Common myeloid progenitor, CD34-positive (primary cell): ENCODE measurements around the gene PHAX.
"Not testable (repeated sequence)": the region's sequence is repeated elsewhere in the genome, so short reads cannot be mapped to it uniquely, and the experiment has no call there.

Source experiments
- CTCF ChIA-PET: fragments of 350-600 bp; sonication (Branson Sonifier 250); formaldehyde crosslinking; loops from one replicate; lab custom pipeline; 2021; ENCODE audit warnings: antibody characterized with exemption; lab: Charles Lee
- POLR2A ChIA-PET: fragments of 350-600 bp; sonication (Branson Sonifier 250); formaldehyde crosslinking; loops from one replicate; lab custom pipeline; 2021; ENCODE audit warnings: antibody characterized with exemption; lab: Charles Lee
- DNase-seq, 3 donors: peaks; one replicate each; pipeline versions ENCODE4 v3.0.0 to v3.0.0-alpha.2; 2013
- H3K27ac ChIP-seq, 2 experiments: 1 replicate in 1 of 2; 2 replicates in 1 of 2; pipeline ENCODE4 v1.7.0; 2013; ENCODE audit warnings: inconsistent platforms in 2 of 2, low read length in 2 of 2, mild to moderate bottlenecking in 2 of 2, low read depth in 1 of 2, moderate library complexity in 1 of 2; ENCODE audit not compliant: severe bottlenecking in 2 of 2, insufficient read depth in 1 of 2, poor library complexity in 1 of 2
- H3K27me3 ChIP-seq, 5 experiments: replicated peaks in 2 of 5; 1 replicate in 3 of 5; 2 replicates in 2 of 5; pipeline versions ENCODE4 v1.6.1 to v1.7.0; 2013; ENCODE audit warnings: low read length in 4 of 5, mild to moderate bottlenecking in 2 of 5, moderate library complexity in 2 of 5, inconsistent platforms in 1 of 5; ENCODE audit not compliant: insufficient read depth in 5 of 5, control insufficient read depth in 4 of 5
- H3K36me3 ChIP-seq, 4 experiments: 1 replicate in 2 of 4; 2 replicates in 2 of 4; pipeline versions ENCODE4 v1.6.1 to v1.7.0; 2013; ENCODE audit warnings: low read length in 3 of 4, control low read depth in 1 of 4, mild to moderate bottlenecking in 1 of 4; ENCODE audit not compliant: control insufficient read depth in 4 of 4, insufficient read depth in 4 of 4
- H3K4me1 ChIP-seq, 4 experiments: 1 replicate in 3 of 4; 2 replicates in 1 of 4; pipeline versions ENCODE4 v1.6.1 to v1.7.1; 2013; ENCODE audit warnings: low read length in 3 of 4, mild to moderate bottlenecking in 3 of 4, control low read depth in 1 of 4, inconsistent platforms in 1 of 4, moderate library complexity in 1 of 4; ENCODE audit not compliant: control insufficient read depth in 4 of 4, insufficient read depth in 4 of 4; ENCODE audit errors: control extremely low read depth in 1 of 4
- H3K4me3 ChIP-seq, 7 experiments: 1 replicate in 4 of 7; 2 replicates in 3 of 7; pipeline versions ENCODE4 v1.5.1 to v1.7.0; 2013; ENCODE audit warnings: mild to moderate bottlenecking in 7 of 7, low read length in 6 of 7, moderate library complexity in 6 of 7, inconsistent platforms in 2 of 7, low read depth in 2 of 7, control low read depth in 1 of 7; ENCODE audit not compliant: insufficient read depth in 4 of 7, control insufficient read depth in 1 of 7; ENCODE audit errors: extremely low read depth in 1 of 7
- H3K9me3 ChIP-seq, 5 experiments: 1 replicate in 4 of 5; 2 replicates in 1 of 5; pipeline versions ENCODE4 v1.6.1 to v1.7.1; 2013; ENCODE audit warnings: low read length in 4 of 5, mild to moderate bottlenecking in 2 of 5, inconsistent platforms in 1 of 5, low read depth in 1 of 5, moderate library complexity in 1 of 5; ENCODE audit not compliant: control insufficient read depth in 4 of 5, insufficient read depth in 2 of 5; ENCODE audit errors: control extremely low read depth in 1 of 5
- WGBS: methylation state at CpG from one replicate; pipeline ENCODE4 v1.1.5; 2013; ENCODE audit not compliant: insufficient coverage; 5-methylcytosine and 5-hydroxymethylcytosine counted together

PHAX gene

DNA sequence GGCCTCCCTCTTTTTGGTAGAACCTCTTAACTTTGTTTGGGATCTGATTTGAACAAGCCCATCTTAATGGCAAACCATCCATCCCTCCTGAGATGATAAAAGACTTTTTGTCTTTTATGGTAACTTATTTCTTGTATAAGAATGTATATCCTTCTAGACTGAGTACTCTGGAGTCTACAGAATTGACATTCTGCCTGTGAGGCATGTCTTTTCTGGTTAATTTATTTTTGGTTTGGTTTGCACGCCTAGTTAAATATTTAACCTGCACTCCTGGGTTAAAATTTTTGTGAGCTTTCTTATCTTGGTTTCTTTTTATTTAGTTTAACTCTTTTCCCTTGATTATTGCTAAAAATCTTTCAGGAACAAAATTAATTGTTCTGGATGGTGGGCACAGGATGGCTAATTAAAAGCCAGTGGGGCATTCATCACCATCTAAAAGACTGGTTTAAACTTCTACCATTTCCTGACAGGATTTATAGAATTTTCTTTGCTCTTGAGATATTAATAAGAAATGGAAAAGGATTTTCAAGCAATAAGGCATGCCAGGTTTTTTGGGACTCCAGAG is 50.3 kb downstream of the PHAX start:
- Histone ChIP-seq H3K9me3 (no peaks in the 10 kb centered on the region), H3K4me3 (no peak overlapping the region), H3K36me3 (no peaks in the 10 kb centered on the region), H3K27ac (no peak overlapping the region), H3K27me3 (no peaks in the 10 kb centered on the region), H3K4me1 (no peaks in the 10 kb centered on the region)
- DNase-seq: no peak
- WGBS: no CpG with 5 or more reads among the region's 1 CpG
- CTCF ChIA-PET: interaction anchor here (0.8 to 1.8 kb wide), 4 partner anchors 13 to 161 kb away, joined by 3 to 5 read pairs (median 4); no protein-coding TSS in a partner anchor
- POLR2A ChIA-PET: no interaction called here

DNA sequence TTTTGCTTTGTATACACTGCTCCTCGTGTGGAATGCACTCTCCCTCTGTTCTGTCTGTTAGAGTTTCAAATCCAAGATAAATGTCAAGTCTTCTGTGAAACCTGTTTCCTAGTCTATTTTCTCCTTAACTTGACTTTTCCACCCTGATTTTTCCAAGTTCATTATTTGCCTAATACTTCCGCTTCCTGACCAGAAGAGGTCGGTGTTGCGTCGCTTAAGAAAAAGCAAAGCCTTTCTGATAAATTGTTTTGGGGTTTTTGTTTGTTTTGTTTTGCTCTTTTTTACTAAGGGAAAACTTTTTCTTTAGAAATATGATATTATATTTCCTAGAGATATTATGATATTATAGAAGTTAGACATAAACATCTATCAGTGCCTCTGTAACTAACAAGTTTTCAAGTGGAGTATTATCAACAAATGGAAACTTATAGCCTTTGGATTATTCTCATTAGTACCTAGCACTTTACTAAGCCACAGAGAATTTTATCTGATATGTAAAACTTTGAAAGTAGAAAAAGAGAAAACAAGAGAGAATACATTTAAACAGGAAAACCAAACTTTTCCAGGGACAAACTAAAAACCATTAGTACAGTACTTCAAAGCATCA is 55.8 kb downstream of the PHAX start:
- Histone ChIP-seq H3K27ac (no peak overlapping the region), H3K27me3 (no peaks in the 10 kb centered on the region), H3K9me3 (no peaks in the 10 kb centered on the region), H3K36me3 (no peaks in the 10 kb centered on the region), H3K4me1 (peaks cover 0 to 4% (median 0%) of the 10 kb centered on the region in 4 experiments), H3K4me3 (no peak overlapping the region)
- ChIA-PET POLR2A (no interaction called here), CTCF (interaction anchor here (0.7 to 2.9 kb wide), 11 partner anchors 9 to 157 kb away, joined by 3 to 17 read pairs (median 3); no protein-coding TSS in a partner anchor)
- 14% methylated on average over 1 of the region's 5 CpGs for WGBS
- DNase-seq: peak; percentile 56 to 72 (median 68)

DNA sequence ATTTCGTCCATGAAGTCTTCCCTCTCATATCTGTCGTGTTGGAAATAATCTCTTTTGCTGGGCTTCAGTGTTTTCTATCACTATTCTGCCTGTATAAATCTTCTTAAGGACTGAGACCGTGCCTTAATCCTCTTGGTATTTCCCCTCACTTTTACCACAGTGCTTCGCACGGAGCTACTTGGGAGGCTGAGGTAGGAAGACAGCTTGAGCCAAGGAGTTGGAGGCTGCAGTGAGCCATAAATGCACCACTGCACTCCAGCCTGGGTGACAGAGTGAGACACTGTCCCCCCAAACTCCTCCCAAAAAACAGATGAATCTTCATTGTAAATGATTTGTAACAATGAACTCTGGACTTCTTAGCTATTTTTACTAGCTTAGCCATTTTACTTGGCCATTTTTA is 57.8 kb downstream of the PHAX start:
- POLR2A ChIA-PET: interaction anchor here (0.6 kb wide), 1 partner anchor 110 kb away, joined by 3 read pairs; no protein-coding TSS in a partner anchor
- DNase-seq: no peak
- H3K27me3 ChIP-seq: no peaks in the 10 kb centered on the region
- H3K9me3 ChIP-seq: no peaks in the 10 kb centered on the region
- no peak overlapping the region for H3K4me3 ChIP-seq
- CTCF ChIA-PET: interaction anchor here (0.6 to 2.9 kb wide), 10 partner anchors 9 to 835 kb away, joined by 3 to 17 read pairs (median 4); no protein-coding TSS in a partner anchor
- H3K36me3 ChIP-seq: no peaks in the 10 kb centered on the region
- H3K27ac ChIP-seq: no peak overlapping the region
- 100% methylated on average over 3 of the region's 5 CpGs for WGBS
- H3K4me1 ChIP-seq: peaks cover 0 to 4% (median 0%) of the 10 kb centered on the region in 4 experiments

DNA sequence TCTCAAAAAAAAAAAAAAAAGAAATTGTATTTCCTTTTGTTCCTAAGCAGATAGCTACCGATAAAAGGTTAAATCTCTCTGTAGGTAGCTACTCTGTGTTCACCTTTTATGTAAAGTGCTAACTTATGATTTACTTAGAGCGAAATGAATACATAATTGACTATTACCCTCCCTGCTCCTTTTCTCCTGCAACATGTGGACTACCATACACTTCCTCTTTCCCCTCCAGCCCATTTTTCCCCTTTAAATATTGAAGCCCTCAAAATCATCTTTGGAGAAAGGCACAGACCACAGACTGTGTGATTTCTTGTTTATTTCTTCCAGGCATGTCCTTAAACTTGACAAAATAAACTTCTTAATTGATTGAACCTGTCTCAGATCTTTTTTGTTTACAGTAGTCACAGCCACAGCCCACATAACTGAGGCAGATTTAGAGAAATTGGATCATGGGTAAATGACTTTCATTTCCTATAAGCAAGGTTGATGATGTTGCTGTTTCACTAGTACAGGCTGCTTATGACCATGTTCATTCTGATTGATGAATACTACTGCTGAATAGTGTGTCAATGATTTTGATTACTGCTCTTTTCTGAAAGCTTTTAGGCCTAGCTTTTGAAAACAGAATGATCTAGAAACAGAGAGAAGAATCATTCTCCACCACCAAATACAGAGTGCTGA is 59.2 kb downstream of the PHAX start:
- WGBS: no CpG with 5 or more reads among the region's 2 CpGs
- DNase-seq: no peak
- ChIA-PET POLR2A (interaction anchor here (0.6 kb wide), 1 partner anchor 16 kb away, joined by 3 read pairs; no protein-coding TSS in a partner anchor), CTCF (interaction anchor here (1.9 to 2.9 kb wide), 3 partner anchors 118 to 149 kb away, joined by 5 to 17 read pairs (median 10); no protein-coding TSS in a partner anchor)
- H3K9me3 ChIP-seq: no peaks in the 10 kb centered on the region
- no peaks in the 10 kb centered on the region for H3K36me3 ChIP-seq
- no peak overlapping the region for H3K27ac ChIP-seq
- H3K4me1 ChIP-seq: peaks cover 0 to 4% (median 0%) of the 10 kb centered on the region in 4 experiments
- no peaks in the 10 kb centered on the region for H3K27me3 ChIP-seq
- no peak overlapping the region for H3K4me3 ChIP-seq

DNA sequence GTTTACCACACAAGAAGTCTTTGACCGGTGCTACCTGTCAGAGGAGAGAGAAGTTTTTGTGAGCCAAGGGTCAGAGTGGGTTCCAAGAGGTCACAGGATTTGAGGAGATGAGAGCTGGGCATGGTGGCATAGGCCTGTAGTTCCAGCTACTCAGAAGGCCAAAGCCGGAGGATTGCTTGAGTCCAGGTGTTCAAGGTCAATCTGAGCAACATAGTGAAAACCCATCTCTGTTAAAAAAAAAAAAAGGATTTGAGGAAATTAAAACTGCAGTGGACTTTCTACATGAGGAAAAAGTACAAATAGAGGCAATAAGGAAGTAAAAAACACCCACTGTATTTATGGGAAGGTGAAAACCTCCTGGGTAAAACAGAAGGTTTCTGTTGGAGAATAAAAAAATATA is 63.8 kb downstream of the PHAX start:
- CTCF ChIA-PET: interaction anchor here (1.0 to 1.4 kb wide), 2 partner anchors 10 to 117 kb away, joined by 3 read pairs; no protein-coding TSS in a partner anchor
- WGBS: 100% methylated on average over 1 of the region's 2 CpGs

DNA sequence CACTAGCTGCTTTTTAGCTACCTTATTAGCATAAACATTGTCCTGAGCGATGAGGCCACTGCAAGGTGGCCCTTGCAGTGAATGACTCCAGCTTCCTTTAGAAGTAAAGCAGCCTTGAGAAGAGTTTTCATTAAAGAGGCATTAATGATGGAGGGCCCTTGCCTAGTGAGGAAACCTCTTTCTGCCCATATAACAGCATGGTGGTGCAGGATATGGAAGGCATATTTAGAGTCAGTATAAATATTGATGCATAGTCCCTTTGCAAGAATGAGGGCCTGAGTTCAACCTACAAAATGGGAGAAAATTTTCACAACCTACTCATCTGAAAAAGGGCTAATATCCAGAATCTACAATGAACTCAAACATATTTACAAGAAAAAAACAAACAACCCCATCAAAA is 69.4 kb downstream of the PHAX start:
- POLR2A ChIA-PET, H3K4me1 ChIP-seq, H3K4me3 ChIP-seq, H3K27me3 ChIP-seq, H3K36me3 ChIP-seq, H3K9me3 ChIP-seq, H3K27ac ChIP-seq: not testable (repeated sequence)
- CTCF ChIA-PET: interaction anchor here (0.9 to 1.2 kb wide), 2 partner anchors 126 to 132 kb away, joined by 3 to 5 read pairs; no protein-coding TSS in a partner anchor
- WGBS: 100% methylated on average over 1 of the region's 1 CpG
- peak in 1 of 3 donors; percentile 12 for DNase-seq

More for the DNA sequence above, 63.8 kb downstream of the PHAX start:
- DNase-seq: no peak
- Histone ChIP-seq H3K9me3 (peaks cover 0 to 3% (median 0%) of the 10 kb centered on the region in 5 experiments), H3K27me3 (no peaks in the 10 kb centered on the region), H3K4me1 (peaks cover 0 to 4% (median 0%) of the 10 kb centered on the region in 4 experiments), H3K36me3 (no peaks in the 10 kb centered on the region), H3K27ac (no peak overlapping the region), H3K4me3 (no peak overlapping the region)
- POLR2A ChIA-PET: no interaction called here
